Karpas-422 (cell line): ENCODE results near the gene MYO19. TPM values are rescaled to one million over a fixed set of nuclear protein-coding genes. Genes with fewer than 3 reads are reported as not detected.
"Not testable (repeated sequence)": the region's sequence is repeated elsewhere in the genome, so short reads cannot be mapped to it uniquely, and the experiment has no call there.

Experiments
- DNase-seq: peaks from one replicate; pipeline ENCODE4 v3.0.0-alpha.2; 2015
- H2AFZ ChIP-seq: fragments of 200-600 bp; sonication (generic); 2 replicates; pipeline ENCODE4 v1.6.1; 2014; ENCODE audit warnings: antibody characterized with exemption, low read length, mixed read lengths
- H3K27ac ChIP-seq: fragments of 200-600 bp; sonication (generic); 2 replicates; pipeline ENCODE4 v1.5.1; 2014; ENCODE audit warnings: mild to moderate bottlenecking, low read length, moderate library complexity
- H3K27me3 ChIP-seq: fragments of 200-600 bp; sonication (generic); 2 replicates; pipeline ENCODE4 v1.6.1; 2014; ENCODE audit warnings: low read length, mixed read lengths
- H3K36me3 ChIP-seq: fragments of 200-600 bp; sonication (generic); 2 replicates; pipeline ENCODE4 v1.6.1; 2014; ENCODE audit warnings: low read length, mixed read lengths; ENCODE audit not compliant: insufficient read depth
- H3K4me1 ChIP-seq: fragments of 200-600 bp; sonication (generic); 2 replicates; pipeline ENCODE4 v1.6.1; 2014; ENCODE audit warnings: mild to moderate bottlenecking, low read length, mixed read lengths
- H3K4me2 ChIP-seq: fragments of 200-600 bp; sonication (generic); 2 replicates; pipeline ENCODE4 v1.6.1; 2014; ENCODE audit warnings: low read length, low read depth, mild to moderate bottlenecking; ENCODE audit not compliant: poor library complexity, severe bottlenecking
- H3K4me3 ChIP-seq: fragments of 200-600 bp; sonication (generic); 2 replicates; pipeline ENCODE4 v1.5.1; 2014; ENCODE audit warnings: mild to moderate bottlenecking, antibody characterized with exemption, low read length, mixed read lengths
- H3K79me2 ChIP-seq: fragments of 200-600 bp; sonication (generic); 2 replicates; pipeline ENCODE4 v1.6.1; 2014; ENCODE audit warnings: mild to moderate bottlenecking, low read length, mixed read lengths
- H3K9ac ChIP-seq: fragments of 200-600 bp; sonication (generic); 2 replicates; pipeline ENCODE4 v1.6.0; 2014; ENCODE audit warnings: low read length
- H3K9me2 ChIP-seq: fragments of 200-600 bp; sonication (generic), shearing (Covaris generic); replicated peaks from 2 replicates; pipeline ENCODE4 v1.6.0; 2014; ENCODE audit warnings: mild to moderate bottlenecking, low read length, moderate library complexity; ENCODE audit not compliant: insufficient read depth
- H3K9me3 ChIP-seq: fragments of 300-700, 200-600 bp; sonication (generic); 2 replicates; pipeline ENCODE4 v1.6.1; 2014; ENCODE audit warnings: low read length, mixed read lengths
- H4K20me1 ChIP-seq: fragments of 200-600 bp; sonication (generic); 2 replicates; pipeline ENCODE4 v1.6.1; 2014; ENCODE audit warnings: mild to moderate bottlenecking, antibody characterized with exemption, low read length, low read depth; ENCODE audit not compliant: insufficient read depth
- total RNA-seq: library from RNA; depleted of rRNA; stranded (reverse); fragments of >200 nt; shearing (Covaris generic); gene quantifications from 2 replicates; pipeline ENCODE4 v1.2.3, GENCODE V29; 2014; ENCODE audit warnings: low replicate concordance

Gene MYO19
- total RNA-seq, 1 experiment from 2014 or later = 50.6 TPM

GRCh38 chr17:36509272-36509985, 25.2 kb downstream of the MYO19 start:
- Histone ChIP-seq H3K27ac (no peak overlapping the region), H3K9ac (no peak overlapping the region), H3K4me2 (no peak overlapping the region), H3K4me3 (no peak overlapping the region), H4K20me1 (no peaks in the 10 kb centered on the region), H3K4me1 (no peaks in the 10 kb centered on the region), H3K36me3 (peaks cover 6% of the 10 kb centered on the region; the same call in 1 of the 2 replicates), H3K9me2 (no peaks in the 10 kb centered on the region), H3K79me2 (no peaks in the 10 kb centered on the region), H3K27me3 (no peaks in the 10 kb centered on the region), H3K9me3 (no peaks in the 10 kb centered on the region), H2AFZ (no peak overlapping the region)
- no peak for DNase-seq

DNA sequence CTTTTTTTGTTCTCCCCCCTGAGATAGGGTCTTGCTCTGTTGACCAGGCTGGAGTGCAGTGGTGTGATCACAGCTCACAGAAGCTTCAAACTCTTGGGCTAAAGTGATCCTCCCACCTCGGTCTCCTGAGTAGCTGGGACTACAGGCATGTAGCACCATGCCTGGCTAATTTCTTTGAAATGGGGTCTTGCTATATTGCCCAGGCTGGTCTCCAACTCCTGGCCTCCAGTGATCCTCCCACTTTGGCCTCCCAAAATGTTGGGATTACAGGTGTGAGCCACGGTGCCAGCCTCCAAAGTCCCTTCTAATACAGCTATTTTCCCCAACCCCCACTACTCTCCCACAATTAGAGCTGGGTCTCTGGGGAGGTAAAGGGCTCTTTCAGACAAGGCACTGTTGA, 26.2 kb downstream of the MYO19 start:
- H3K9me3 ChIP-seq, H3K36me3 ChIP-seq, H3K27ac ChIP-seq, H4K20me1 ChIP-seq, H3K9me2 ChIP-seq, DNase-seq, H3K4me3 ChIP-seq, H3K4me1 ChIP-seq, H3K4me2 ChIP-seq, H3K27me3 ChIP-seq, H3K9ac ChIP-seq, H2AFZ ChIP-seq, H3K79me2 ChIP-seq: not testable (repeated sequence)

GRCh38 chr17:36507266-36507665, 27.4 kb downstream of the MYO19 start:
- H3K36me3 ChIP-seq = peaks cover 12% of the 10 kb centered on the region; the same call in 1 of the 2 replicates
- H3K27ac ChIP-seq = no peak overlapping the region
- H3K9me3 ChIP-seq = no peaks in the 10 kb centered on the region
- H4K20me1 ChIP-seq = no peaks in the 10 kb centered on the region
- no peak overlapping the region for H3K9ac ChIP-seq
- H3K27me3 ChIP-seq = no peaks in the 10 kb centered on the region
- no peaks in the 10 kb centered on the region for H3K4me1 ChIP-seq
- DNase-seq = no peak
- no peak overlapping the region for H3K4me2 ChIP-seq
- H3K79me2 ChIP-seq = no peaks in the 10 kb centered on the region
- no peaks in the 10 kb centered on the region for H3K9me2 ChIP-seq
- no peak overlapping the region for H3K4me3 ChIP-seq
- H2AFZ ChIP-seq = no peak overlapping the region

DNA sequence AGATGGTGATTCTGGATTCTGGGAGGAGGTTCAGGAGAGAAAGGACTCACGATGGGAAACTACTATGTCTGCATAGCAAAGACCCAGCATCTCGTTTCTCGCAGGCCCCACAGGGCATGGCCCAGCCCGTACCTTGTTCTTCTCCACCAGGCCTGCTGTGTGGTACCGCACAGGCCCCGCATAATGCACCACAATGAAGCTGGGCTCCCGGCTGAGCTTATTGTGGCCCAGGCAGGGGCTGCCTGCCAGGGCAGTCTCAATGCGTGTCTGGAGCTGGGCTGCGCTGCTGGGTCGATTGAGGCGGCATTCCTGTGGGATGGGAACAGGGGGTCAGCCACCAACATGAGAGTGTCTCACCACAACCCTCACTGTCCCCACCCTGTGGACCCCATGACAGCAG, 27.8 kb downstream of the MYO19 start:
- Histone ChIP-seq H3K4me1 (no peaks in the 10 kb centered on the region), H3K79me2 (no peaks in the 10 kb centered on the region), H3K27me3 (no peaks in the 10 kb centered on the region), H3K9me2 (no peaks in the 10 kb centered on the region), H4K20me1 (no peaks in the 10 kb centered on the region), H3K27ac (no peak overlapping the region), H3K9ac (no peak overlapping the region), H3K4me2 (no peak overlapping the region), H3K36me3 (peaks cover 12% of the 10 kb centered on the region; the same call in 1 of the 2 replicates), H2AFZ (no peak overlapping the region), H3K4me3 (no peak overlapping the region), H3K9me3 (no peaks in the 10 kb centered on the region)
- DNase-seq = no peak

DNA sequence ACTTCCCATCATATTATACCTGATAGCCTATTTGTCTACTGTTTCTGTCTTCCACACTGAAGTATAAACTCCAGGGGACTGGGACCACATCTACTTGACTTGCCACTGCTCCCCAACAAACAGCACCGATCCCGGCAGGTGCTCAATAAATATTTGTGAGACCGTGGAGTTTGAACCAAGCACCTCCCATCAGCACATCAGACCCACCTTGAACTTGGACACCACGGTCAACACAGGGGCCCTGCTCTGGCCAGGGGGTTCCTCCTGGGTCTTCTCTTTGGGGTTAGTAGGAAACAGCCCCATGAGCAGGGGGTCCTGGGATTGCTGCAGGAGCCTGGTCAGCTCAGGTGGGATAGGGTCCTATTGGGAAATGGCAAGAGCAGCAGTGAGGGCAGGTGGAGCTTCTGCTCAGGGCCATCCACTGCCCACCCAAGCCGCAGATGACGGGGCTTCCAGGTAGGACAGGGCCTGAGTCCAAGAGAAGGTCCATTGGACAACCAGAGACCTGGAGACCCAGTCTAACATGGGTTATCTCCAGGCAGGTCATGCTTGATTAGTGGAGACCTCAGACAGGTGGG, 28.3 kb downstream of the MYO19 start:
- DNase-seq = no peak
- H3K4me3 ChIP-seq = no peak overlapping the region
- H3K27me3 ChIP-seq = no peaks in the 10 kb centered on the region
- no peak overlapping the region for H3K9ac ChIP-seq
- H3K79me2 ChIP-seq = no peaks in the 10 kb centered on the region
- no peak overlapping the region for H3K27ac ChIP-seq
- no peak overlapping the region for H3K4me2 ChIP-seq
- peaks cover 12% of the 10 kb centered on the region; the same call in 1 of the 2 replicates for H3K36me3 ChIP-seq
- H3K9me3 ChIP-seq = no peaks in the 10 kb centered on the region
- no peaks in the 10 kb centered on the region for H3K9me2 ChIP-seq
- H3K4me1 ChIP-seq = no peaks in the 10 kb centered on the region
- no peak overlapping the region for H2AFZ ChIP-seq
- H4K20me1 ChIP-seq = no peaks in the 10 kb centered on the region

DNA sequence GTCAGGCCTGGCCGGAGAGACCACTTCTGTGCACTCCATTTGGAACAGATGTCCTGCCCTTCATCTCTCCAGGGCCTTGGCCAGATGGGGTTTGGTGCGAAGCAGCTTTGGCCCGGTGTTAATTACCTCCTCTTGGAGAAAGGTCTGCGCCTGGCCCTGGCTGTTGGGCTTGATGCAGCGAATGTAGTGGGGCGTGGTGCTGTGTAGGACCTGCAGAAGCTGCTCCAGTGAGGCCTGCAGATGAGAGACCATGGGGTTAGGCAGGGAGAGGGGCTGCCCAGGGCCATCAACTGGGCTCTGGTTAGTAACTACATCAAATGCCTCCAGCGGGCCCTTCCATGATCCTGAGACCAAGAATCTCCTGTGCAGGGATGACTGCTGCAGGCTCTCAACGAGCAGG, 29.5 kb downstream of the MYO19 start:
- Histone ChIP-seq H3K4me2 (no peak overlapping the region), H2AFZ (no peak overlapping the region), H3K27ac (no peak overlapping the region), H3K36me3 (peaks cover 16% of the 10 kb centered on the region; the same call in 1 of the 2 replicates), H3K27me3 (no peaks in the 10 kb centered on the region), H3K79me2 (no peaks in the 10 kb centered on the region), H3K9me3 (no peaks in the 10 kb centered on the region), H4K20me1 (no peaks in the 10 kb centered on the region), H3K4me1 (no peaks in the 10 kb centered on the region), H3K9me2 (no peaks in the 10 kb centered on the region), H3K9ac (no peak overlapping the region), H3K4me3 (no peak overlapping the region)
- no peak for DNase-seq

DNA sequence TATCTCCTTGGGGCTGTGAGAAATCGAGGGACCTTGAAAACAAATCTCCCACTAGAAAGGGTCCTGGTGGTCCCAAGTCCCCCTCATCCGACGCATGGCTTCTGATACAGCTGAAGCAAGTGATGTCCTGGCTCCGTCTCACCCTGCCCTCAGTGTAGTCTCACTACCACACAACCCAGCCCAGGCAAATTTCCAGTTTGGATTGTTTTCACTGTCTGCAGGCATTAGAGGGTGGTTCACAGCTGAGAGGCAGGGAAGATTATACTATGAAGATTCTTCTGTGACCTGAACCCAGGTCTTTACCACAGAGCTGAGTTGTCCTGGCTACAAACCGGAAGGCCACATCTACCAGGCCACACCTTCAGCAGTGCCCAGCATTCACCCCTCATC, 30.5 kb downstream of the MYO19 start:
- H4K20me1 ChIP-seq = no peaks in the 10 kb centered on the region
- H2AFZ ChIP-seq = no peak overlapping the region
- no peak overlapping the region for H3K4me3 ChIP-seq
- no peak for DNase-seq
- H3K9me2 ChIP-seq = no peaks in the 10 kb centered on the region
- H3K27me3 ChIP-seq = no peaks in the 10 kb centered on the region
- H3K9ac ChIP-seq = no peak overlapping the region
- no peaks in the 10 kb centered on the region for H3K79me2 ChIP-seq
- peaks cover 17% of the 10 kb centered on the region; the same call in 1 of the 2 replicates for H3K36me3 ChIP-seq
- H3K9me3 ChIP-seq = no peaks in the 10 kb centered on the region
- H3K27ac ChIP-seq = no peak overlapping the region
- no peaks in the 10 kb centered on the region for H3K4me1 ChIP-seq
- no peak overlapping the region for H3K4me2 ChIP-seq

DNA sequence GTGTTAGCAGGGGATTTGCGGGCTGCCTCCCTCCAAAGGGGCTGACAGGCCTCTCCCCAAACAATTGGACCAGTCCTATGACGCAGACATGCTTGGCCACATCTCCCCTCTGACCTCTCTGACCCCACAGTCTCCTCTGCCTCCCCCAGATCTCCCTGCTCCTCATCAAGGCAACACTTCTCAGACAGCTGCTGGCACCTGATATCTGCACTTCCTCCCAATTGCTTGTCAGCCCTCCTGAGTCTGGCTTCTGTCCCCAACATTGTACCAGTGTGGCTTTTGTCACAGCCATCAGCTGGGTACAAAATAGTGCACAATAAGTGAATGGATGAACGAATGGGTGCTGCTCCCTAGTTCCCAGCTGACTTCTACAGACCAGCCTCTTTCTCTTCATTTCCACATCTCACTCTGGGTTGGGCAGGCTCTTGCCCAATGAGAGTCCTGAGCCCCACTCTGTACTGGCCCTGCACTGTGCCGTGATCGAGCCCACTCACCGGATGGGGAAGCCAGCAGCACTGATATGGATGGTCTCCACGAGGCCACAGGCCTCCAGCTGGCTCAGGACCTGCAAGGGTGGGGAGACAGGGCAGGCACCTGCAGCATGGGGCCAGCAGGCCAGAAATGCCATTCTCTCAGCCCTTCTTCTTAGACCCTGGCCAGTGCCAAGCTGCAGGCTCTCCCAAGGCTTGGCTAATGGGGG, 31.1 kb downstream of the MYO19 start:
- H2AFZ ChIP-seq = no peak overlapping the region
- H3K27me3 ChIP-seq = no peaks in the 10 kb centered on the region
- H3K9me2 ChIP-seq = no peaks in the 10 kb centered on the region
- no peaks in the 10 kb centered on the region for H3K4me1 ChIP-seq
- peaks cover 17% of the 10 kb centered on the region; the same call in 1 of the 2 replicates for H3K36me3 ChIP-seq
- H3K9me3 ChIP-seq = no peaks in the 10 kb centered on the region
- H3K9ac ChIP-seq = no peak overlapping the region
- H3K79me2 ChIP-seq = no peaks in the 10 kb centered on the region
- no peak overlapping the region for H3K4me2 ChIP-seq
- no peaks in the 10 kb centered on the region for H4K20me1 ChIP-seq
- no peak overlapping the region for H3K4me3 ChIP-seq
- H3K27ac ChIP-seq = no peak overlapping the region
- DNase-seq = no peak
